GM12878 (cell line): Measurements from ENCODE around the gene SLC1A1. TPM values are rescaled to one million over a fixed set of nuclear protein-coding genes. Genes with fewer than 3 reads are reported as not detected.

Source experiments
- ATAC-seq: fragments of 200-7000 bp; cut with Tn5 transposase; 3 replicates; pipeline ENCODE4 v1.9.1; 2020; ENCODE audit warnings: mild to moderate bottlenecking, moderate library complexity
- BruUV-seq: library from RNA; stranded (reverse); fragments of 400-500 nt; replicated peaks from 2 replicates; lab custom pipeline; 2021; lab: Mats Ljungman, UMichigan
- CTCF ChIA-PET: fragments of 300-600 bp; sonication (Branson Sonifier 250); formaldehyde crosslinking; extraction: SDS; loops from one replicate; lab custom pipeline; 2021; ENCODE audit warnings: inconsistent platforms; lab: Yijun Ruan, JAX
- POLR2A ChIA-PET: fragments of 350-600 bp; formaldehyde crosslinking; extraction: SDS; loops from one replicate; lab custom pipeline; 2021; ENCODE audit warnings: inconsistent platforms; lab: Charles Lee
- RAD21 ChIA-PET: fragments of 300-600 bp; sonication (Branson Sonifier 250); formaldehyde crosslinking; loops from one replicate; lab custom pipeline; 2023; ENCODE audit warnings: antibody characterized with exemption; ENCODE audit not compliant: unreplicated experiment; lab: Charles Lee
- SMC1A ChIA-PET: fragments of 300-600 bp; sonication (Branson Sonifier 250); formaldehyde crosslinking; loops from one replicate; lab custom pipeline; 2023; ENCODE audit not compliant: unreplicated experiment, uncharacterized antibody; lab: Charles Lee
- DNase-seq: peaks from one replicate; pipeline ENCODE4 v3.0.0-alpha.2; 2011; ENCODE audit warnings: low read depth, low spot score
- FAIRE-seq: peaks from 3 replicates; lab custom pipeline; 2011; peaks lifted over from hg19 to GRCh38; lab: Jason Lieb, UNC
- H2AFZ ChIP-seq: 2 replicates; pipeline ENCODE4 v1.6.0; 2011; ENCODE audit warnings: low read depth, low read length, control low read depth; ENCODE audit not compliant: control insufficient read depth
- H3K27ac ChIP-seq: 2 replicates; pipeline ENCODE4 v1.5.1; 2011; ENCODE audit warnings: control low read depth; ENCODE audit not compliant: control insufficient read depth, insufficient read depth
- H3K27me3 ChIP-seq, 2 experiments: replicated peaks in 1 of 2; 2 replicates each; pipeline versions ENCODE4 v1.6.0 to v1.6.1; 2011; ENCODE audit warnings: low read length in 1 of 2; ENCODE audit not compliant: control insufficient read depth in 2 of 2, insufficient read depth in 2 of 2
- H3K36me3 ChIP-seq, 2 experiments: 2 replicates each; pipeline ENCODE4 v1.5.1; 2011; ENCODE audit warnings: low read length in 1 of 2; ENCODE audit not compliant: control insufficient read depth in 2 of 2, insufficient read depth in 2 of 2
- H3K4me1 ChIP-seq: 2 replicates; pipeline ENCODE4 v1.6.1; 2011; ENCODE audit warnings: mild to moderate bottlenecking, low read length, moderate library complexity, mixed read lengths; ENCODE audit not compliant: control insufficient read depth, insufficient read depth
- H3K4me2 ChIP-seq: 2 replicates; pipeline ENCODE4 v1.6.0; 2011; ENCODE audit warnings: control low read depth; ENCODE audit not compliant: control insufficient read depth, insufficient read depth
- H3K4me3 ChIP-seq: fragments of 200-600 bp; sonication (generic); 2 replicates; pipeline ENCODE4 v1.5.1; 2016
- H3K79me2 ChIP-seq: 2 replicates; pipeline ENCODE4 v1.6.0; 2011; ENCODE audit warnings: low read length; ENCODE audit not compliant: control insufficient read depth, insufficient read depth
- H3K9ac ChIP-seq: 2 replicates; pipeline ENCODE4 v1.8.0; 2011; ENCODE audit warnings: low read length, control low read depth, mixed read lengths; ENCODE audit not compliant: control insufficient read depth, insufficient read depth
- H3K9me3 ChIP-seq: replicated peaks from 3 replicates; pipeline ENCODE4 v1.5.1; 2011; ENCODE audit warnings: mild to moderate bottlenecking, low read length; ENCODE audit not compliant: control insufficient read depth, insufficient read depth
- H4K20me1 ChIP-seq: 2 replicates; pipeline ENCODE4 v1.6.0; 2011; ENCODE audit not compliant: control insufficient read depth, insufficient read depth
- BRCA1 ChIP-seq: IDR thresholded peaks from 2 replicates; pipeline ENCODE4 v1.6.1; 2011; ENCODE audit warnings: low read depth, low read length, improper control_type of control experiment
- ESRRA ChIP-seq: IDR thresholded peaks from 2 replicates; pipeline ENCODE4 v1.6.1; 2012; ENCODE audit warnings: mild to moderate bottlenecking, low read length, improper control_type of control experiment
- HCFC1 ChIP-seq: fragments of 150-350 bp; IDR thresholded peaks from 2 replicates; pipeline ENCODE4 v1.6.1; 2014; ENCODE audit warnings: low read length
- IRF4 ChIP-seq: IDR thresholded peaks from 2 replicates; pipeline ENCODE4 v1.6.1; 2011; ENCODE audit warnings: low read depth, low read length
- KDM1A ChIP-seq: fragments of 200-600 bp; sonication (generic); IDR thresholded peaks from 2 replicates; pipeline ENCODE4 v1.6.1; 2016; ENCODE audit warnings: borderline replicate concordance
- MEF2A ChIP-seq: IDR thresholded peaks from 2 replicates; pipeline ENCODE4 v1.6.1; 2011; ENCODE audit warnings: low read depth, mild to moderate bottlenecking, low read length, moderate library complexity; ENCODE audit not compliant: insufficient read depth
- MTA2 ChIP-seq: fragments of 450-650 bp; IDR thresholded peaks from 2 replicates; pipeline ENCODE4 v1.6.1; 2016; ENCODE audit warnings: low read depth, mild to moderate bottlenecking, moderate library complexity
- MYC ChIP-seq: IDR thresholded peaks from 2 replicates; pipeline ENCODE4 v1.6.1; 2011; ENCODE audit warnings: mild to moderate bottlenecking, low read length, moderate library complexity, inconsistent platforms; ENCODE audit not compliant: insufficient read depth, insufficient replicate concordance, insufficient read length, severe bottlenecking
- NR2F1 ChIP-seq: fragments of 450-650 bp; conservative IDR thresholded peaks from 2 replicates; pipeline ENCODE4 v1.6.1; 2017; ENCODE audit warnings: mild to moderate bottlenecking
- RAD21 ChIP-seq: IDR thresholded peaks from 2 replicates; pipeline ENCODE4 v1.6.1; 2011; ENCODE audit warnings: mild to moderate bottlenecking, low read depth, low read length, moderate library complexity; ENCODE audit not compliant: insufficient read depth
- RBBP5 ChIP-seq: fragments of 200-600 bp; sonication (generic); conservative IDR thresholded peaks from 2 replicates; pipeline ENCODE4 v1.6.1; 2016
- SMAD5 ChIP-seq: IDR thresholded peaks from 2 replicates; pipeline ENCODE4 v1.6.1; 2016; ENCODE audit warnings: antibody characterized with exemption, low read depth
- TBL1XR1 ChIP-seq: IDR thresholded peaks from 2 replicates; pipeline ENCODE4 v1.6.1; 2012; ENCODE audit warnings: low read depth, low read length, improper control_type of control experiment
- ZSCAN29 ChIP-seq: fragments of 450-650 bp; IDR thresholded peaks from 2 replicates; pipeline ENCODE4 v1.6.1; 2017; ENCODE audit warnings: mild to moderate bottlenecking, moderate library complexity
- ZZZ3 ChIP-seq: IDR thresholded peaks from 2 replicates; pipeline ENCODE4 v1.6.1; 2011; ENCODE audit warnings: low read depth; ENCODE audit not compliant: control insufficient read depth, insufficient read length
- WGBS: methylation state at CpG from one replicate; pipeline ENCODE4 v1.1.6; 2016; ENCODE audit warnings: low lambda C conversion rate; ENCODE audit not compliant: insufficient replicate concordance, insufficient coverage; ENCODE audit errors: missing lambda C conversion rate; 5-methylcytosine and 5-hydroxymethylcytosine counted together
- in situ Hi-C: fragments of 300-500 bp; cut with MboI; formaldehyde crosslinking; loops from 9 replicates; pipeline ENCODE4 v1.14.3; 2018; ENCODE audit warnings: mixed read lengths
- intact Hi-C: fragments of 100-400 bp; cut with micrococcal nuclease; formaldehyde crosslinking; loops from one replicate; pipeline ENCODE4 v1.14.2; 2022; ENCODE audit not compliant: unreplicated experiment
- polyA plus RNA-seq, 11 experiments: library from polyadenylated mRNA; depleted of rRNA in 4 of 11; unstranded in 6 of 11; stranded (reverse) in 5 of 11; fragments of >200 nt; fragmentation: Nextera tagmentation in 4 of 11; fragmentation: Illumina TruSeq in 1 of 11; extraction: Ambion mirVana in 4 of 11; extraction: Trizol in 1 of 11; gene quantifications; 1 replicate in 1 of 11; 2 replicates in 10 of 11; pipeline versions ENCODE4 v1.2.1 to v1.2.3, GENCODE V29; 2011 to 2016; ENCODE audit warnings: inconsistent platforms in 2 of 11, missing spikeins in 2 of 11, low read depth in 1 of 11
- total RNA-seq, 4 experiments: library from RNA; depleted of rRNA in 3 of 4; stranded (reverse); fragments of >200 nt in 3 of 4; fragmentation: Illumina TruSeq in 1 of 4; extraction: Trizol in 1 of 4; gene quantifications; 2 replicates each; pipeline versions ENCODE4 v1.2.1 to v1.2.3, GENCODE V29; 2013 to 2021
- TF ChIP-seq, protein P1 (sequence below): IDR thresholded peaks from 2 replicates; pipeline ENCODE4 v1.6.1; 2012; ENCODE audit warnings: low read length, inconsistent platforms

The SLC1A1 gene
- total and polyA plus RNA-seq, 10 of the 15 experiments (the other 5 are each of a cell fraction or from before 2014, with no cell fraction given) = 4.2 to 24.9 (median 18.3) TPM

DNA sequence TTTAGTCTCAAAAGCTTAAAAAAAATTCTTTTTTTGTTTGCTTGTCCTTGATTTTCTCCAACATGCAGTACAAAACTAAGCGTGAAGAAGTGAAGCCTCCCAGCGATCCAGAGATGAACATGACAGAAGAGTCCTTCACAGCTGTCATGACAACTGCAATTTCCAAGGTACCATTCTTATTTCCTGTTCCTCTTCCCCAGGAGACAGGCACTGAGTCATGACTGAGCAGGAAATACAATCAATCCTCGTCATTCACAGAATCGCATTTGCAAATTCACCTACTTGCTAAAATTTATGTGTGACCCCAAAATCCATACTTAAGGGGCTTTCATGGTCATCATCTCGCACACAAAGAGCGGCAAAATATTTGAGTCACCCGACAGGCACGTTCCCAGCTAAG, 77.3 kb downstream of the SLC1A1 start:
- intact Hi-C loops (no loop called here), in situ Hi-C loops (no loop called here)
- no peak for ATAC-seq
- H3K36me3 ChIP-seq = peaks cover 2 to 13% of the 10 kb centered on the region in 2 experiments; a peak in 2 of 4 replicates
- H3K27ac ChIP-seq = no peak overlapping the region
- no peaks in the 10 kb centered on the region for H3K27me3 ChIP-seq
- SMC1A ChIA-PET = no interaction called here
- RAD21 ChIA-PET = no interaction called here
- DNase-seq = no peak
- no peak overlapping the region for H2AFZ ChIP-seq
- no peaks in the 10 kb centered on the region for H3K9me3 ChIP-seq
- CTCF ChIA-PET = no interaction called here
- FAIRE-seq = no peak
- no peak overlapping the region for H3K9ac ChIP-seq
- WGBS = 82% methylated on average over 8 of the region's 8 CpGs
- TF ChIP-seq ESRRA (no peak), MYC (no peak), IRF4 (no peak), BRCA1 (no peak), NR2F1 (no peak), TBL1XR1 (no peak), MTA2 (no peak), HCFC1 (no peak), MEF2A (no peak), KDM1A (no peak), ZSCAN29 (no peak), RBBP5 (no peak), ZZZ3 (no peak), RAD21 (no peak), SMAD5 (no peak)
- TF ChIP-seq, protein P1, sequence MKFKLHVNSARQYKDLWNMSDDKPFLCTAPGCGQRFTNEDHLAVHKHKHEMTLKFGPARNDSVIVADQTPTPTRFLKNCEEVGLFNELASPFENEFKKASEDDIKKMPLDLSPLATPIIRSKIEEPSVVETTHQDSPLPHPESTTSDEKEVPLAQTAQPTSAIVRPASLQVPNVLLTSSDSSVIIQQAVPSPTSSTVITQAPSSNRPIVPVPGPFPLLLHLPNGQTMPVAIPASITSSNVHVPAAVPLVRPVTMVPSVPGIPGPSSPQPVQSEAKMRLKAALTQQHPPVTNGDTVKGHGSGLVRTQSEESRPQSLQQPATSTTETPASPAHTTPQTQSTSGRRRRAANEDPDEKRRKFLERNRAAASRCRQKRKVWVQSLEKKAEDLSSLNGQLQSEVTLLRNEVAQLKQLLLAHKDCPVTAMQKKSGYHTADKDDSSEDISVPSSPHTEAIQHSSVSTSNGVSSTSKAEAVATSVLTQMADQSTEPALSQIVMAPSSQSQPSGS = no peak
- POLR2A ChIA-PET = no interaction called here
- H3K4me2 ChIP-seq = no peak overlapping the region
- H4K20me1 ChIP-seq = no peaks in the 10 kb centered on the region
- no peak overlapping the region for H3K4me3 ChIP-seq
- H3K79me2 ChIP-seq = no peaks in the 10 kb centered on the region
- no TSS peak for BruUV-seq
- H3K4me1 ChIP-seq = no peaks in the 10 kb centered on the region
